Fibroblast of villous mesenchyme (primary cell): ENCODE data around the gene PPP1CC. TPM values are rescaled to one million over a fixed set of nuclear protein-coding genes. Genes with fewer than 3 reads are reported as not detected.
"Not testable (repeated sequence)": the region's sequence is repeated elsewhere in the genome, so short reads cannot be mapped to it uniquely, and the experiment has no call there.

Experiments
- DNase-seq: peaks from one replicate; pipeline ENCODE4 v3.0.0-alpha.2; 2010; ENCODE audit warnings: low read depth
- H3K4me3 ChIP-seq: 2 replicates; pipeline ENCODE4 v1.5.1; 2011; ENCODE audit warnings: low read depth, mild to moderate bottlenecking, low read length
- total RNA-seq: library from RNA; depleted of rRNA; stranded (reverse); fragments of >200 nt; gene quantifications from 2 replicates; pipeline ENCODE4 v1.2.3, GENCODE V29; 2012
- TF ChIP-seq, protein P1 (sequence below): IDR thresholded peaks from 2 replicates; pipeline ENCODE4 v1.5.1; 2012; ENCODE audit warnings: low read depth, mild to moderate bottlenecking, low read length; ENCODE audit not compliant: insufficient read depth

Gene PPP1CC
- total RNA-seq, 1 donor = 139 TPM

- DNase-seq = no peak
- H3K4me3 ChIP-seq = no peak overlapping the region
- TF ChIP-seq, protein P1, sequence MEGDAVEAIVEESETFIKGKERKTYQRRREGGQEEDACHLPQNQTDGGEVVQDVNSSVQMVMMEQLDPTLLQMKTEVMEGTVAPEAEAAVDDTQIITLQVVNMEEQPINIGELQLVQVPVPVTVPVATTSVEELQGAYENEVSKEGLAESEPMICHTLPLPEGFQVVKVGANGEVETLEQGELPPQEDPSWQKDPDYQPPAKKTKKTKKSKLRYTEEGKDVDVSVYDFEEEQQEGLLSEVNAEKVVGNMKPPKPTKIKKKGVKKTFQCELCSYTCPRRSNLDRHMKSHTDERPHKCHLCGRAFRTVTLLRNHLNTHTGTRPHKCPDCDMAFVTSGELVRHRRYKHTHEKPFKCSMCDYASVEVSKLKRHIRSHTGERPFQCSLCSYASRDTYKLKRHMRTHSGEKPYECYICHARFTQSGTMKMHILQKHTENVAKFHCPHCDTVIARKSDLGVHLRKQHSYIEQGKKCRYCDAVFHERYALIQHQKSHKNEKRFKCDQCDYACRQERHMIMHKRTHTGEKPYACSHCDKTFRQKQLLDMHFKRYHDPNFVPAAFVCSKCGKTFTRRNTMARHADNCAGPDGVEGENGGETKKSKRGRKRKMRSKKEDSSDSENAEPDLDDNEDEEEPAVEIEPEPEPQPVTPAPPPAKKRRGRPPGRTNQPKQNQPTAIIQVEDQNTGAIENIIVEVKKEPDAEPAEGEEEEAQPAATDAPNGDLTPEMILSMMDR = no peak
These were observed 25.2 kb upstream of the PPP1CC start for GRCh38 chr12:110767863-110768262.

DNA sequence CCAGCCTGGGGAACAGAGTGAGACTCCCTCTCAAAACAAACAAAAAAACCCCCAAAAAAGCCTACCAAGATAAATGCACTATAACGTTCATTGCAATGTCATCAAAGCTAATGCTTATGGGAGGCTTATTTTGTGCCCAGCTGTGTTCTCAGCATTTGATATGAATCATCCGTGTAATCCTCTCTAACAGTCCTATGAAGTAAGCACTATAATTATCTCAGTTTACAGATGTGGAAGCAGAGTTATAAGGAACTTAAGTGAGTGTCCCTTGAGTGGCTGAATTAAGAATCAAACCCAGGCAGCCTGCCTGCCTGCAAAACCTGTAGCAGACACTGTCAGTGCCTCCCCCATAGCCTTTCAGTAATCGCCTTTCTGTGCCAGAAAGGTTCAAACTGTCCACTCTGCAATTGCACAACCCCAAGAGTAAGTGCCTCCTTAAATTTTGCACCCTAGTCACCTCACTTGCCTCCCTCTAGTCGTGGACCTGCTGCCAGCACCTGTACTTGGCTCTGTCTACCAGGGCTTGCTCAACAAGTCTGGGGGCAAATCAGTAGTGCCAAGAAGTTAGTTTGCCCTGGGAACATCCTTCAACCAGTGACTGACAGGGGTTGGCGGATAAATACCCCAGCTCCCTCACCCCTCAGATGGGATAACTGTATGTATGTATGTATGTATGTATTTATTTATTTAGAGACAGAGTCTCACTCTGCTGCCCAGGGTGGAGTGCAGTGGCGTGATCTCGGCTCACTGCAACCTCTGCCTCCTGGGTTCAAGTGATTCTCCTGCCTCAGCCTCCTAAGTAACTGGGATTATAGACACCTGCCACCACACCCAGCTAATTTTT, 23.8 kb upstream of the PPP1CC start:
- DNase-seq = no peak

DNA sequence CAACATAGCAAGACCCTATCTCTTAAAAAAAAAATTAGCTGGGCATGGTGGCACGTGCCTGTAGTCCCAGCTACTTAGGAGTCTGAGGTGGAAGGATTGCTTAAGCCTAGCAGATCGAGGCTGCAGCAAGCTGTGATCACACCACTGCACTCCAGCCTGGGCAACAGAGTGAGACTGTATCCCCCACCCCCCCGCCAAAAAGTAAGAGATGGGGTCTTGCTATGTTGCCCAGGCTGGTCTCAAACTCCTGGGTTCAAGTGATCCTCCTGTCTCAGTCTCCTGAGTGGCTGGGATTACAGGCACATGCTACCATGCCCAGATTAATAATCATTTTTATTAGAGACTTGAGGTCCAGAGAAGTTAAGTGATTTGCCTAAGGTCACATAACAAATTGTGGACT, 22.9 kb upstream of the PPP1CC start:
- H3K4me3 ChIP-seq, DNase-seq: not testable (repeated sequence)

More for the DNA sequence above, 23.8 kb upstream of the PPP1CC start:
- H3K4me3 ChIP-seq = no peak overlapping the region
- TF ChIP-seq, protein P1 = no peak

GRCh38 chr12:110765111-110765510, 22.4 kb upstream of the PPP1CC start:
- TF ChIP-seq, protein P1 = no peak
- no peak for DNase-seq
- H3K4me3 ChIP-seq = no peak overlapping the region

DNA sequence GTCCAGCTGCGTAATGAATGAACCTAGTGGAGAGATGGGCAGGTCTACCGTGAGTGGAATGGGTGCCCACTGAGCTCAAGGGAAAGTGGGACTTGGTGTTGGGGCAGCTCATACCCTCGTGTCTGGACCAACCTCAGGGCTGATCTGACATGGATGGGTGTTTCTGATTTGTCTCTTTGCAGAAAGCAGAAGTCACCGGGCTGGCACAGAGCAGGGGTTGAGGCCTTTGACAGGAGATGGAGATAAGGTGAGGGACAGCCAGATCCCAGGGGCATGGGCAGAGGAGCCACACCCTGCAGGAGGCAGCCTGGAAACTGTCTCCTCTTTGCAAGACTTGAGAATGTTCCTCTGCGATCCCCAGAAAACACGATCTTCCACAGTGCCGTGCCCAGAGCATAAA, 20.9 kb upstream of the PPP1CC start:
- TF ChIP-seq, protein P1 = no peak
- no peak overlapping the region for H3K4me3 ChIP-seq
- DNase-seq = no peak

GRCh38 chr12:110762891-110763290, 20.2 kb upstream of the PPP1CC start:
- TF ChIP-seq, protein P1 = no peak
- no peak for DNase-seq
- H3K4me3 ChIP-seq = no peak overlapping the region

DNA sequence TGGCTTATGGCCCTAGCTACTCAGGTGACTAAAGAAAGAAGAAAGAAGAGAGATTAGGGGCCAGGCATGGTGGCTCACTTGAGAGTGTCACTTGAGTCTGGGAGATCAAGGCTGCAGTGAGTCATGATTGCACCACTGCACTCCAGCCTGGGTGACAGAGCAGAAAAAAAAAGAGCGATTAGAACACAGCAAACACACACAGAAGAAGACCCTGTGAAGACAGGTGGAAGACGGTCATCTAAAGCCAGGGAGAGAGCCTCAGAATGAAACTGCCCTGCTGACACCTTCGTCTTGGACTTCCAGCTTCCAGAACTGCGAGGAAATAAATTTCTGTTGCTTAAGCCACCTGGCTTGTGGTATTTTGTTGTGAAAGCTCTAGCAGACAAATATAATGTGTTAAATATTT, 17.5 kb upstream of the PPP1CC start:
- H3K4me3 ChIP-seq = no peak overlapping the region
- DNase-seq = no peak
- TF ChIP-seq, protein P1 = no peak
